ENCODE results near the gene PLOD2. TPM values are rescaled to one million over a fixed set of nuclear protein-coding genes. Genes with fewer than 3 reads are reported as not detected.

PLOD2 gene
- total RNA-seq, 4 donors from 2014 or later, result 17.2 to 27.6 (median 19.5) TPM

GRCh38 chr3:146138902-146139301 lies 22.1 kb downstream of the PLOD2 start:
- peaks cover 0 to 24% (median 2%) of the 10 kb centered on the region in 4 donors for H3K4me1 ChIP-seq
- DNase-seq (ENCODE audit: low spot score in 2 of 2), result no peak
- no peak overlapping the region for H3K4me3 ChIP-seq
- TF ChIP-seq CTCF (IDR thresholded peaks at IDR 0.05), result no peak
- no peak for TF ChIP-seq POLR2A (IDR thresholded peaks at IDR 0.05)
- TF ChIP-seq EP300 (IDR thresholded peaks at IDR 0.05), result no peak
- H3K9me3 ChIP-seq, result no peaks in the 10 kb centered on the region
- 81 to 90% methylated on average over 2 of the region's 2 CpGs for WGBS, 2 donors
- H3K27me3 ChIP-seq, result no peaks in the 10 kb centered on the region
- H3K36me3 ChIP-seq, result no peaks in the 10 kb centered on the region
- H3K27ac ChIP-seq, result no peak overlapping the region

- peaks cover 0 to 9% (median 3%) of the 10 kb centered on the region in 4 donors for H3K4me1 ChIP-seq
- no peaks in the 10 kb centered on the region for H3K9me3 ChIP-seq
- H3K36me3 ChIP-seq, result no peaks in the 10 kb centered on the region
- no peak overlapping the region for H3K27ac ChIP-seq
- WGBS, 2 donors, result 89 to 98% methylated on average over 3 of the region's 3 CpGs
- no peaks in the 10 kb centered on the region for H3K27me3 ChIP-seq
- no peak for DNase-seq (ENCODE audit: low spot score in 2 of 2)
- TF ChIP-seq POLR2A (IDR thresholded peaks at IDR 0.05) (no peak), EP300 (IDR thresholded peaks at IDR 0.05) (no peak), CTCF (IDR thresholded peaks at IDR 0.05) (no peak)
- H3K4me3 ChIP-seq, result no peak overlapping the region
Observed at GRCh38 chr3:146136647-146137046, 24.3 kb downstream of the PLOD2 start.

GRCh38 chr3:146134348-146135117 lies 26.5 kb downstream of the PLOD2 start:
- WGBS, 2 donors, result 71 to 74% methylated on average over 5 of the region's 5 CpGs
- Histone ChIP-seq H3K4me1 (peaks cover 0 to 7% (median 2%) of the 10 kb centered on the region in 4 donors), H3K27me3 (no peaks in the 10 kb centered on the region), H3K9me3 (no peaks in the 10 kb centered on the region), H3K27ac (no peak overlapping the region), H3K4me3 (no peak overlapping the region), H3K36me3 (no peaks in the 10 kb centered on the region)
- DNase-seq (ENCODE audit: low spot score in 2 of 2), result no peak
- TF ChIP-seq POLR2A (IDR thresholded peaks at IDR 0.05), result no peak

GRCh38 chr3:146133441-146133840 lies 27.5 kb downstream of the PLOD2 start:
- no peaks in the 10 kb centered on the region for H3K27me3 ChIP-seq
- DNase-seq (ENCODE audit: low spot score in 2 of 2), result no peak
- H3K4me3 ChIP-seq, result no peak overlapping the region
- H3K9me3 ChIP-seq, result no peaks in the 10 kb centered on the region
- H3K36me3 ChIP-seq, result no peaks in the 10 kb centered on the region
- H3K27ac ChIP-seq, result no peak overlapping the region
- WGBS, 2 donors, result 57 to 62% methylated on average over 2 of the region's 2 CpGs
- TF ChIP-seq CTCF (IDR thresholded peaks at IDR 0.05), result no peak
- no peak for TF ChIP-seq EP300 (IDR thresholded peaks at IDR 0.05)
- TF ChIP-seq POLR2A (IDR thresholded peaks at IDR 0.05), result no peak
- H3K4me1 ChIP-seq, result peaks cover 0 to 7% (median 2%) of the 10 kb centered on the region in 4 donors

GRCh38 chr3:146131616-146132410 lies 29.2 kb downstream of the PLOD2 start:
- TF ChIP-seq EP300 (IDR thresholded peaks at IDR 0.05) (no peak), CTCF (IDR thresholded peaks at IDR 0.05) (no peak), POLR2A (IDR thresholded peaks at IDR 0.05) (no peak)
- Histone ChIP-seq H3K27me3 (no peaks in the 10 kb centered on the region), H3K36me3 (no peaks in the 10 kb centered on the region), H3K4me3 (no peak overlapping the region), H3K4me1 (peaks cover 0 to 7% (median 2%) of the 10 kb centered on the region in 4 donors), H3K9me3 (no peaks in the 10 kb centered on the region), H3K27ac (no peak overlapping the region)
- no peak for DNase-seq (ENCODE audit: low spot score in 2 of 2)
- 92 to 93% methylated on average over 5 of the region's 5 CpGs for WGBS, 2 donors

Data from tibial nerve (tissue), 4 donors.